ENCODE data around the gene NCKAP5.
"Not testable (repeated sequence)": the region's sequence is repeated elsewhere in the genome, so short reads cannot be mapped to it uniquely, and the experiment has no call there.

NCKAP5 gene

GRCh38 chr2:133519677-133520076 is 48.6 kb downstream of the NCKAP5 start:
- DNase-seq, result not testable (repeated sequence)

DNA sequence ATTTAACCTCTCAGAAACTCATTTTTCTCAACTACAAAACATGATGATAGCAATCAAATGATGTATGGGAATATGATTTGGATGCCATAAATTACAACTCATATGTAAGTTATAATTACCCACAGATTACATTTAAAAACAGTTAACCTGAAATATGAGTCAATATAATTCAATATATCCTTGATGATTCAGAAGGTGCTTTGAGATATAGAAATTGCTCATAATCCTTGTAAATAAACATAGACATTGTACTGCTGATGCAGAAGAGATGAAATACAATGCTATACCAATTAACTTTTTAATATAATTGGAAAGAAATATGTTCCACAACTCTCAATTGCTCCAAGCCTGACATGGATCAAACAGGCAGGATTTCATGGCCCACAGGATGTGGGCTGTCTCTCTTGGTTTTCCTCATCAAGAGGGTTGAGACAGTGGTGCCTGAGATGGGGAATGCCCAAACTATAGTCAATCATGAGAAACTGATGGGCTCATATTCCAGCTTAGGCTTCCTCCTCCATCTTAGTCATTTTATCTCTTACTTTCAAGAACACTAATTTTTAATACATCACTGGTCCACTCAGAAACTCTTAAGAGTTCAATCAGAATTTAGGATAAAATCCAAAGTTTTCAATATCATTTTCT is 49.4 kb downstream of the NCKAP5 start:
- no peak for DNase-seq

GRCh38 chr2:133517876-133518275 is 50.4 kb downstream of the NCKAP5 start:
- no peak for DNase-seq

DNA sequence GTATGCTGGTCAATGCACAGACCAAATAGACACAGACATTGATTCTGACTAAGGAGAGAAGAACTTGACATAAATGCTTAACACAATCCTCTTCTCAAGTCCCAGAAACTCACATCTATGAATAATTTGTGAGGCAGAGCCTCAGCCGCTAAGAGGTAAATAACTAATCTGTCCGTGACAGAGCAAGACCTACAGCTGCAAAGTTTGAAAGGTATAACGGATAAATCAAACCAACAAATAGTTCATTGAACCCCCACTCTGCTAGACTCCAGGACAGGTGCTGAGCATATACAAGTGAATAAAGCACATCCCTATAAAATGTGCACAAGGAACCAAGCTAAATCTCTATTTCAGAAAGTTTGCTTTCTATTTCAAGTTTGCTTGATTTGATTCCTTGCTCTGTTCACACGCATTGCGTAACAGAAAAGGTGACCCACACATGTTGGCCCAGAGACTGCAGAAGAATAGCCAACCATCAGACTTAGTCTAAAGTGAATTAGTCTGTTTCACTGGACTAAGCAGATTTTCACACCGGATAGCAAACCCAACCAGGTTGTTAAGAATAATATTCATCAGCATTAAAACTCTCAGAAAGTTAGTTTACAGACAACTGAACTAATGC is 51.7 kb downstream of the NCKAP5 start:
- no peak for DNase-seq

DNA sequence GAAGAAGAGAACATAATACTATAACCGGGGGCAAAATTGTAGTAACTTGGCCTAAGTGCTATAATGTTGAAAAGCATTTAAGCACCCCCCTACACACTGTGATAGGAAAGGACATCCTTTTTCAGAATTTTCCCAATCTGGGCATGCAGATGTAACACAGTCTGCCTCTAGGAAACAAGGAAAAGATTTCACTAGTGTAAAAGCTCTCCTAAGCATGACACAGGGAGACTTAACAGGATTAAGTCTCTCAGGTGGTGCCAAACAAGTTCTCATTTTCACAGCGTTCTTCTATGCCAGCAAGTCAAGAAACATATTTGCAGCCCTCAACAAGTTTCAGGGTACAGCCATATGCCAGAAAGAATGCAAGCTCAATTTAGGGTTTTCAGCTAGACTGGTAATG is 53.0 kb downstream of the NCKAP5 start:
- DNase-seq, result no peak

- DNase-seq, result no peak
Measured at GRCh38 chr2:133513893-133514292, 54.4 kb downstream of the NCKAP5 start.

- DNase-seq, result no peak
Measured at GRCh38 chr2:133512121-133512520, 56.1 kb downstream of the NCKAP5 start.

- no peak for DNase-seq
Measured at GRCh38 chr2:133511679-133512078, 56.6 kb downstream of the NCKAP5 start.

GRCh38 chr2:133509777-133510176 is 58.5 kb downstream of the NCKAP5 start:
- DNase-seq, result no peak

GRCh38 chr2:133508546-133509165 is 59.6 kb downstream of the NCKAP5 start:
- peak; percentile 11 for DNase-seq

DNA sequence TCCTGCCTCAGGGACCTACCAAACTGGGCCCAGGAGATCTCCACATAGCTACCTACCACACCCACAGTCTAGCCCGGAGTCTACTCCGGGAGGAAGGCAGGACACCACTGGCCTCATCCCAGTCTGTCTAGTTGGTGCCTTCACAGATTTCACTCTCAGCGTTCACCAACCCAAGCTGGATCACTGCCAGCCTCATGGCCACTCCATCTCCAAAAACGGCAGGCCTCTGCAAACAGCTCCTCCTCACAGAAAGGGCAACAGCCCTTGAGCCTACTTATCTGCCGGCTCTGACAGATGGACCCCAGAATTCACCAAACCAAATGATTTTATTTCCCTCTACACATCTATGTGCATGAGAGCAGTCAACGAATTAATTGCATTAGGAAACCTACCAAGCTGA is 61.3 kb downstream of the NCKAP5 start:
- peak; percentile 42 for DNase-seq

DNA sequence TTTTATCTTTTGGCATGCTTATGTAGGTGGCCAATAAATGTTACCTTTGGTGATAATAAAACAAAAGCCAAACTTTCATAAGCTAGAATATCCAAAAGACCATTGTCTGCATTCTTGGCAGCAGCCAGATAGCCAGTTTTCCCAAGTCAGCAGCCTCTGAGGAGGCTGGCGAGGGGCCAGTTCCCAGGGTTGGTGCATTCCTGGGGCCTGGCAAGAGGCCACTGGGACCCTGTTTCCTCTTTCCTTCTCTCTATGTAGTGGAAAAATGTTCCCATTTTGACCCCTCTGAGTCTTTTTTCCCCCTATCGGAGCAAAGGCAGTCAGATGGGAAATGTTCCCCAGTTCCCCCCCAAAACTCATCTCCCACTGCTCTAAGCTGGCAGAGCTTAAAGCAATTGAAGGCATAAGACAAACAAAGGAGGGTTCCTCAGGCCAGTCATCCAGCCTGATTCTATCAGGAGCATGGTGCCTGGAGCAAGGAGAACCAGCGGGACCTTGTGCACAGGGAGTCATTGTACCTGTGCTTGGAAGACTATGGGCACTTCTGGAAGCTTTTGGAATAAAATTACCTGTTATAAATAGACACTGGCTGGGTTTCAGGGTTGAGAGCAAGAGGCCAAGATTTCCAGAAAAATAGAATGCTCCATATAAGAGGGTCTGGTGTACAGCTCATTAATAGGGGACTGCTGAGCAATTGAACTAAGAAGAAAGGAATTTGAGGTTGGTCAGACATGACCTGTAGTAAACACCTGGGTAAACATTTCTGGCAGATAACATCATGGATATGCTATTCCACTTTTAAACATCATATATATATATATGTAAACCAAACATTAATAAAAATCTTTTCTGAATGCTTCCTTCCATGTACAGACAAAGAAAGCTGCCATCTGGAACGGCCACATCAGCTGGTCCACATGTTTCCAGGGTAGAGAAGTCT is 63.4 kb downstream of the NCKAP5 start:
- peak; percentile 11 for DNase-seq

GRCh38 chr2:133503927-133504326 is 64.3 kb downstream of the NCKAP5 start:
- no peak for DNase-seq

DNA sequence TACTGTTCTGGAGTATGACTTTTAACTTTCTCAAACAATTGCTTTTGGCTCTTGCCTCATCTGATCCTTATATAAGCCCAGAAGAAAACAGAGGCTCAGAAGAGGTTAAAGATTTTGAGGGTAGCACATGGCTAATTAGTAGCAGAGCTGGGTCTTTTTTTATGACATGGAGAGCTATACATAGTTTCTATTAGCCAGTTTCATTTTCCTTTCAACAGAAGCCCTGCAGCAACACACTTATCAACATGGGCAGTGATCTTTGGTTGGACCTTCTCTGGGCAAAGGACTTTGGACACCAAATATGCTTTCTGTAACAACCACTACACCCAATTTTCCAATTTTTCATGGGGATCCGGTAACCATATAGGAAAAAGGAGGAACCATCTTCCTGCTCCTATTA is 64.9 kb downstream of the NCKAP5 start:
- no peak for DNase-seq

GRCh38 chr2:133502678-133503077 is 65.6 kb downstream of the NCKAP5 start:
- DNase-seq, result no peak

GRCh38 chr2:133500917-133501316 is 67.3 kb downstream of the NCKAP5 start:
- no peak for DNase-seq

DNA sequence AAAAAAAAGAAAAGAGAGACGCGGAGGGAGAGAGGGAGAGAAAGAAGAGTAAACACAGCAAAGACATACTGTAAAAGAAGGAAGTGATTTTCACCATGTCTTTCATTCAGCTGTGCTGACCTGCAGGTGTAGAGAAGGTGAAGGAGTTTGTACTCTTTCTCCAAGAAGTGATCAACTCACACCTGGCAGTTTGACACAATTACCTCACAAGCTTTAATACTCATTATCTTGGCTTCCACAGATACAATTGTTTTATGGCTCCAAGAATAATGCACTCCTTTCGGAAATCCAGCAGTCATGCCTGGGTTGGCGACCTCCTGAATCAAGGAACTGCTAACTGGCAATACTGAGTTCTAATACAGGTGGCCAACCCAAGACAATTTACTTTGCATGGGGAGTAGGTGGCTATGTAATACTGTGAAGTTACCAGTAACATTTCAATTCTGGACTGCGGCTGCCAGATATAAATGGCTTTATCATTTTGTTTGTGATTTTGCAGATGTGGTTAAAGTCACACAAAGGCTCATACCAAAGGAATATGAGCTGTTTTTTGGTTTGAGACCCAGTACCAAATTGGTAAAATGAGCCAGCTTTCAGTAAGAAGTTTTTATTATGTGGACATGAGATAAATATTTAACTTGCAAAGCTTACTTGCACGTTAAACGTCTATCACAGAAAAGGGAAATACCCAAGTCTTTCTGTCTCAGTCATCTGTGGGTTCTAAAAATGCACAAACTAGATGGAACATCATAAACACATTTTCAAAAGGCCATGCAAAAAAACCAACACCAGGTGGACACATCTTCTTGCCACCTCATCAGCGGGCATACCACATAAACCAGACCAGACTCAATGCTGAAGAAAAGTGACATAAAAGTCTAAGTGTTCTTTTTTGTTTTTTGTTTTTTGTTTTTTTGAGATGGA is 69.3 kb downstream of the NCKAP5 start:
- no peak for DNase-seq

- no peak for DNase-seq
Measured at GRCh38 chr2:133497951-133498565, 70.2 kb downstream of the NCKAP5 start.

DNA sequence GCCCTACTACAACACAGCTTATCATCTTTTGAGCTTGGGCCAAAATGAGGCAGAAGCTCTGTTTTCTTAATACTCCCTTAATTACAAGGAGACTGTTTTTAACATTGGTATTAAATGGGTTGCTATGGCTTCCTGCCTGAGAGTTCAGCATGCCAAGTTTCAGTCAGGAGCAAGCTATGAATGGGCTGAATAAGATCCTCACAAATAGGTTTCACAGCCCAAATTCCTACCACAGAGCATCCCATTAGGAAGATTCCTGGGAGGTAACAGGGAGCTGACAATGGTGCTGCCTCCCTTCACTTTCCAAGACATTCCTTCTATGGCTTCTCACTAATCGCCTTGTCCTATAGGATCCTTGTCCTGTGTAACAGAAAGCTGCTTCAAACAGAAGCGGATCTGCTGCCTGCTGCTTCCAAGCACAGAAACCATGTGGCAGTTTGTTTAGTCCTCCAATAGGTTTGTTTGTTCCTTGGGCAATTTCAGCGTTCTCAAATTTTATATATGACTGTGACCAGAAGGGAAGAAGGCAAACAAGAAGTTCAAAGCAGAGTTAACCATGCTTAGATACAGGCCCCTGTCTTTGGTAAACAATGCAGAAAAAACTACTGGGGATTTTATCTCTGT is 70.9 kb downstream of the NCKAP5 start:
- DNase-seq, result no peak

- no peak for DNase-seq
Measured at GRCh38 chr2:133496501-133497269, 71.6 kb downstream of the NCKAP5 start.

Measured in NCI-H345 (cell line).